Smooth muscle cell of the brain vasculature (primary cell): Measurements from ENCODE around the gene CCDC171.
A peak's percentile ranks its signal among the peaks of the same experiment; 100 is the strongest.
"Not testable (repeated sequence)": the region's sequence is repeated elsewhere in the genome, so short reads cannot be mapped to it uniquely, and the experiment has no call there.

Experiments
- DNase-seq: peaks from one replicate; pipeline ENCODE4 v3.0.0-alpha.2; 2012; ENCODE audit warnings: low read depth, low spot score

The CCDC171 gene

DNA sequence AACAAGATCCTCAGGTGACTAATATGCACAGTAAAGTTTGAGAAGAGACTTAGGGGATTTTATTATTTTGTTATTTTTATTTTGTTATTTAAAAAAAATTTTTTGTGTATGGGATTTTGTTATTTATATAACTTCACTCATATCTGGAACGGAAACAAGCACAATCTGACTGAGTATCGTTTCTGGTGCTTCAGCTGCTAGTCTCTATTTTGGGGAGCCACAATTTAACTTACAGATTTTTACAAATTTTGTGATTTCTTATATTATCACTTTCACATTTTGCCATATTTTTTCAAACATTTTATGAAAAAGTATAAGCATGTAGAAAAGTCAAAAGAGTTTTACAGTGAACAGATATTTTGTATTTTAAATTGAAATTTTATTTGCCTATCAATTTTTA, 208.7 kb downstream of the CCDC171 start:
- DNase-seq: no peak

DNA sequence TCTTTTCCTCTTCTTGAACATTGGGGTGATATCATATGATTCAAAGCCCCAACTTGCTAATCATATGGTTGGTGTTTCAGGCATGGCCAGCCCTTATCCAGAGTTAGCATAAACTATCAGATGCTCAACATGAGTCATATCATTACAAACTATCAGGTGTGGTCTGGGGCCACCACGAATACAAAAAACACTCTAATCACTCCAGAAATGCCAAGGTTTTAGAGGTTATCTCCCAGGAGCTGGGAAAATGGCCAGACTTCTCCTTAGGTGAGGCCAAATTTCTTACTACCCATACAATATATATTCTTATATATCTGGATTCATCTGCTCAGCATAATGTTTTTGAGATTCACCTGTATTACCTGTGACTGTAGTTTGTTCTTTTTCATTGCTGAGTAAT, 210.5 kb downstream of the CCDC171 start:
- no peak for DNase-seq

- DNase-seq: no peak
Observed at GRCh38 chr9:15764131-15764530, 211.3 kb downstream of the CCDC171 start.

- DNase-seq: no peak
Observed at GRCh38 chr9:15769547-15769946, 216.7 kb downstream of the CCDC171 start.

DNA sequence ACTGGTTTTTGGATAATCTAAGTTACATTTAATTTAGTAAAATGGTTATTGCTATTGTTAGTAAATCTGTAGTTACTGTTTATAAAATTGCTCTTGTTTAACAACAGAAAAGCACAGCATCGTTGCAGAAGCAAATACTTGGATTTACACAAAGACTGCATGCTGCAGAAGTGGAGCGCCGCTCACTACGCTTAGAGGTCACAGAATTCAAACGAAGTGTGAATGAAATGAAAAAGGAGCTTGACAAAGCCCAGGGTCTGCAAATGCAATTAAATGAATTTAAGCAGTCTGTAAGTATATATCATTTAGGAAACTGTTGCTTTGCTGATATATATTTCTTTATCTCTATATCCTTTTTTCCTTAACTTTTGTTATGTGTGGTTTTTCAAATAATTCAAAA, 226.0 kb downstream of the CCDC171 start:
- DNase-seq: no peak

- DNase-seq: no peak
Observed at GRCh38 chr9:15782106-15782505, 229.3 kb downstream of the CCDC171 start.

DNA sequence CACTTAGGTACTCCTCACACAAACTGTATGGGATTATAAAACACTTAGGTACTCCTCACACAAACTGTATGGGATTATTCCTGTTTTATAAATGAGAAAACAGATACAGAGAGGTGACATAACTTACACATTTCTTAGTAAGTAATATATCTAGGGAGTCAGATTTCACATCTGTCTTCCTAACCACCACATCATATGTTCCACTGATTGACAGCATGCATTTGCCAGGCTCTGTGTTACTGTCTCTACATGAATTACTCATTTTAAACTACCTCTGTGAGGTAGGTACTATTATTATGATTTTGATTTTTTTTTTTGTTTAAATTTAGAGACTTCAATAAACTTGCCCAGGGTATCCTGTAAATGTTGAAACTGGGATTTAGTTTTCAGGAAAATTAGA, 232.7 kb downstream of the CCDC171 start:
- no peak for DNase-seq

DNA sequence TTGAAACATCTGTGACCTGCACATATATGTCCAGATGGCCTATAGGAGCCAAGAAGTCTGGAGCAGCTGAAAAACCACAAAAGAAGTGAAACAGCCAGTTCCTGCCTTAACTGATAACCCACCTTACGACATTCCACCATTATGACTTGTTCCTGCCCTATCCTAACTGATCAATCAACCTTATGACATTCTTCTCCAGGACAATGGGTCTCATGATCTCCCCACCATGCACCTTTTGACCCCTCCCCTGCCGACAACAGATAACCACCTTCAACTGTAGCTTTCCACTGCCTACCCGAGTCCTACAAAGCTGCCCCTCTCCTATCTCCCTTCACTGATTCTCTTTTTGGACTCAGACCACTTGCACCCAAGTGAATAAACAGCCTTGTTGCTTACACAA, 233.8 kb downstream of the CCDC171 start:
- DNase-seq: no peak

DNA sequence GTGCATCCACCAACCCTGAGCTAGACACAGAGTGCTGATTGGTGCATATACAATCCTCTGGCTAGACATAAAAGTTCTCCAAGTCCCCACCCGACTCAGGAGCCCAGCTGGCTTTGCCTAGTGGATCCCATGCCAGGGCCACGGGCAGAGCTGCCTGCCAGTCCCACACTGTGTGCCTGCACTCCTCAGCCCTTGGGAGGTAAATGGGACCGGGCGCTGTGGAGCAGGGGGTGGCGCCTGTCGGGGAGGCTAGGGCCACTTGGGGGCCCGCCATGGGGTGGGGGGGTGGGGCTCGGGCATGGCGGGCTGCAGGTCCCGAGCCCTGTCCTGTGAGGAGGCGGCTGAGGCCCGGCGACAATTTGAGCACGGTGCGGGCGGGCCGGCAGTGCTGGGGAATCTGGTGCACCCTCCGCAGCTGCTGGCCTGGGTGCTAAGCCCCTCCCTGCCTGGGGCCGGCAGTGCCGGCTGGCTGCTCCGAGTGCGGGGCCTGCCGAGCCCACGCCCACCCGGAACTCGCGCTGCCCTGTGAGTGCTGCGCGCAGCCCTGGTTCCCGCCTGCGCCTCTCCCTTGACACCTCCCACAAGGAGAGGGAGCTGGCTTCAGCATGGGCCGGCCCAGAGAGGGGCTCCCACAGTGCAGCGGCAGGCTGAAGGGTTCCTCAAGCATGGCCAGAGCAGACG, 257.5 kb downstream of the CCDC171 start:
- not testable (repeated sequence) for DNase-seq

DNA sequence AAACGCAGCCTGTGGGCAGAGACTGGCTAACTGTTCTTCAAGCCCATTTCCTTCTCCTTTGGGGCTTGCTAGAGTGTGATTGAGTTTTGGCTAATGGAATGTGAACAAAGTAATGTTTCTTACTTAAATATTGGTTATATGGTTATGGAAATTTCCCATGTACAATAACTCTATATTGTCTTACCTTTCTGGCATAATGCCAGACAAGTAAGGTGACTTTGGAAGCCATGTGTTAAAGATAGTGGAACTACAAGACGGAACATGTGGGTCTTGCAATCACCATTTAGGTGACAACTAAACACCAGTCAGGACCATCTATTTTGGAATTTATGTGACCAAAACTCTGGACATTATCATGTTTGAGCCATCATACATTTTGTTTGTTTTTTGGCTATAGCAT, 260.2 kb downstream of the CCDC171 start:
- DNase-seq: no peak

GRCh38 chr9:15824310-15824709, 271.5 kb downstream of the CCDC171 start:
- DNase-seq: peak; percentile 35

DNA sequence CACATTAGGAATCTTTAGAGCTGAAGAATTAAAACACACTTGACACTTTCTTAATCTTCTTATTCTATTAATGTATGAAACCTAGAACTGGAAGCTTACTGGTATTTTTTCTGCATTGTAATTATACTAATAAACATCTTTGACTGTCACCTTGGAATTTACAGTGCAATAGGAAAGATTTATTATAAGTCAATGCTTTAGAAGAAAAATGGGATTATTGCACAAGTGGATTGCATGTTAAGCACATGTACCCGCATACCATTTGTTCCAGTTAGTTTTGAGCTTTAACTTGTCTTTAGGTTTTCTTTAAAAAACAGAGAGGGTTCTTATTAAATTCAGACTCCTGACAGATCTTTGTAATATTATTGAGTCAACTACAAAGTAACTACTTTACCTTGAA, 278.5 kb downstream of the CCDC171 start:
- no peak for DNase-seq

GRCh38 chr9:15834541-15834940, 281.7 kb downstream of the CCDC171 start:
- no peak for DNase-seq

DNA sequence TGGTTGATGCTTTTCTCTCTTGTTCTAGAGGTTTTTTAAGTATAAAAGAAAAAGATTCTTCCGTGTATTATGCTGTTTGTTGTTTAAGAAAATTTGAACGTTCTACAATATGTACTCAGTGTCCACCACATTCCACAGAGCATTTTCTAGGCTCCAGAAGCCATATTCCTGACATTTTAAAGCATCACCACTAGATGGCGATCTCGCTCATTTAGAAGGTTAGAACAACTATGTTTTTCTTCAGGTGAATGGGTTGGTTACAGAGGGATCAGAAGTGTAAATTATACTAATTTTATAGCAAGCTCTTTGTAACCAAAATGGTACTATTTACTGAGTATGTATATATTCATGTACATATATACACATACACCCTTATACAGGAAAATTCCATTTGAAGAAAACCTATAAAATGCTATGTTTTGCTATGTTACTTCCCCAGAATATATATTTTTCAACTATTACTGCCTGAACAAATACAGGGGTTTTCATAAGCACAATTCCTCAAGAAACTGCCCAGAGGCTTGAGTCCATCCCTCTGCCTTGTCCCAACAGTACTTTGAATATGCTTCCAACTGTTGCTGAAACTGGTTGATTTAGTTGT, 284.3 kb downstream of the CCDC171 start:
- DNase-seq: peak; percentile 29

GRCh38 chr9:15842051-15842450, 289.2 kb downstream of the CCDC171 start:
- DNase-seq: no peak

DNA sequence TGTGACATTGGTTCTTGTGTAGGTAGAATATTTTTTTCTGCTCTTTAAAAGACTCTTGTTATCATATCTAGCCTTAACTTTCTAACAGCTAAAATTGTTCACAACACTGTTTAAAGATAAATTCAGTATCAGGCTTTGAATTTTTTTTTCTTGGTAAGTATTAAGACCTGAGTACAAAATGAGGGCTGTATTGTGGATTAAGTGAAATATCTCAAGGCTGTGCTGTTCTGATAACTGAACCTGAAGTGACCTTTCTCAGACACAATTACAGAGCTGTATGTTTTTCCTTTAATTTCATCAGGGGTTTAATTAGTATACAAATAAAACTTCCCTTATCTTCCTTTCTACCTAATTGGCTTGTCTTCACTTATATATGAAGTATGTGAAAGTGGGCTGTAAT, 290.5 kb downstream of the CCDC171 start:
- no peak for DNase-seq

GRCh38 chr9:15843931-15844330, 291.1 kb downstream of the CCDC171 start:
- no peak for DNase-seq

GRCh38 chr9:15846611-15847010, 293.8 kb downstream of the CCDC171 start:
- no peak for DNase-seq

GRCh38 chr9:15849871-15850270, 297.0 kb downstream of the CCDC171 start:
- DNase-seq: no peak

DNA sequence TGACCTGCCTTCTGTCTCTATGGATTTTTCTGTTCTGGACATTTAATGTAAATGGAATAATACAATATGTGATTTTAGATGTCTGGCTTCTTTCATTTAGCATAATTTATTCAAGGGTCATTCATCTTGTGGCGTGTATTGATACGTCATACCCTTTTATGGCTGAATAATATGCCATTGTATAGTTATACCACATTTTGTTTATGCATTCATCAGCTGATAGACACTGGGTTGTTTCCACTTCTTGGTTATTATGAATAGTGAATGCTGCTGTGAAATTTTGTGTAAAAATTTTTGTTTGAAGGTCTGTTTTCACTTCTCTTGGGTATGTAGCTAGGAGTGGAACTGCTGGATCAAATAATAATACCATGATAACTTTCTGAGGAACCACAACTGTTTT, 298.9 kb downstream of the CCDC171 start:
- no peak for DNase-seq

- no peak for DNase-seq
Observed at GRCh38 chr9:15856591-15856990, 303.7 kb downstream of the CCDC171 start.

DNA sequence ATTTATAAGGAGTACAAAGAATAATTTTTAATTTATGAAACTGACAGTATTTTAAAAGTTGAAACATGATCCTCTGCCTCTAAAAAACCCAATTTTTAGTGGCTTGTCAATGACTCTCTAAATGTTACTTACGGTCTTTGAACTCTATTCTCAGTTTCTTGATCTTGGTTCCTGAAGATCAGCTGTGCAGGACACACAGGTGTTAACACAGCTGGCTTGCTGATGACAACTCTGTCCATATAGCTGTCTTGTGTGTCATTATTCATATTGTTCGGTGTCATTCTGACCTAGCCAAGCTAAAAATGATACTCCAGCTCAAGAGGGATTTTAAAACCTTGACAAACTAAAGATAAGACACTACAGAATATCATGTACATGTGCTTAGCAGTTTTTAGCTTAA, 314.5 kb downstream of the CCDC171 start:
- no peak for DNase-seq

DNA sequence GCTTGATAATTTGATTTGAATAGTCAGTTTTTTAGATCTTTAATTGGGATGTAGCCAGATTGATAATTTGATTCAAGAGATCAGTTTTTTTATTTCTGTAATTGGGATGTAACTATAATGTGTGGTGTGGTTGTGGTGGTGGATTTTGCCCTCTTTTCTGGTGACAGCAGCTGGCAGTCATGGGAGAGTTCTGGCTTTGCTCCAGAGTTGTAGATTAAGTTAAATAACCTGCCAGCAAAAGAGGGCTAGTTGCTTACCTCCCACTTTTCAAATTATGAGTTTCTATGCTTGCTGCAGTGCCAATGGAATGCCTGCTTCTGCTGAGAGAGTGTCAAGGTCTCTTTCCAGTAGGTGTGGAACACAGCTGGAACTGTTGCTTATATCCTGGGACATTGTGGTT, 315.1 kb downstream of the CCDC171 start:
- DNase-seq: no peak
